GM12878 (cell line): ENCODE results near the gene TET3. TPM values are rescaled to one million over a fixed set of nuclear protein-coding genes. Genes with fewer than 3 reads are reported as not detected.
A peak's percentile ranks its signal among the peaks of the same experiment; 100 is the strongest.

Experiments
- ATAC-seq: fragments of 200-7000 bp; cut with Tn5 transposase; 3 replicates; pipeline ENCODE4 v1.9.1; 2020; ENCODE audit warnings: mild to moderate bottlenecking, moderate library complexity
- BruUV-seq: library from RNA; stranded (reverse); fragments of 400-500 nt; replicated peaks from 2 replicates; lab custom pipeline; 2021; lab: Mats Ljungman, UMichigan
- CTCF ChIA-PET: fragments of 300-600 bp; sonication (Branson Sonifier 250); formaldehyde crosslinking; extraction: SDS; loops from one replicate; lab custom pipeline; 2021; ENCODE audit warnings: inconsistent platforms; lab: Yijun Ruan, JAX
- POLR2A ChIA-PET: fragments of 350-600 bp; formaldehyde crosslinking; extraction: SDS; loops from one replicate; lab custom pipeline; 2021; ENCODE audit warnings: inconsistent platforms; lab: Charles Lee
- RAD21 ChIA-PET: fragments of 300-600 bp; sonication (Branson Sonifier 250); formaldehyde crosslinking; loops from one replicate; lab custom pipeline; 2023; ENCODE audit warnings: antibody characterized with exemption; ENCODE audit not compliant: unreplicated experiment; lab: Charles Lee
- SMC1A ChIA-PET: fragments of 300-600 bp; sonication (Branson Sonifier 250); formaldehyde crosslinking; loops from one replicate; lab custom pipeline; 2023; ENCODE audit not compliant: unreplicated experiment, uncharacterized antibody; lab: Charles Lee
- DNase-seq: peaks from one replicate; pipeline ENCODE4 v3.0.0-alpha.2; 2011; ENCODE audit warnings: low read depth, low spot score
- FAIRE-seq: peaks from 3 replicates; lab custom pipeline; 2011; peaks lifted over from hg19 to GRCh38; lab: Jason Lieb, UNC
- H2AFZ ChIP-seq: 2 replicates; pipeline ENCODE4 v1.6.0; 2011; ENCODE audit warnings: low read depth, low read length, control low read depth; ENCODE audit not compliant: control insufficient read depth
- H3K27ac ChIP-seq: 2 replicates; pipeline ENCODE4 v1.5.1; 2011; ENCODE audit warnings: control low read depth; ENCODE audit not compliant: control insufficient read depth, insufficient read depth
- H3K27me3 ChIP-seq, 2 experiments: replicated peaks in 1 of 2; 2 replicates each; pipeline versions ENCODE4 v1.6.0 to v1.6.1; 2011; ENCODE audit warnings: low read length in 1 of 2; ENCODE audit not compliant: control insufficient read depth in 2 of 2, insufficient read depth in 2 of 2
- H3K36me3 ChIP-seq, 2 experiments: 2 replicates each; pipeline ENCODE4 v1.5.1; 2011; ENCODE audit warnings: low read length in 1 of 2; ENCODE audit not compliant: control insufficient read depth in 2 of 2, insufficient read depth in 2 of 2
- H3K4me1 ChIP-seq: 2 replicates; pipeline ENCODE4 v1.6.1; 2011; ENCODE audit warnings: mild to moderate bottlenecking, low read length, moderate library complexity, mixed read lengths; ENCODE audit not compliant: control insufficient read depth, insufficient read depth
- H3K4me2 ChIP-seq: 2 replicates; pipeline ENCODE4 v1.6.0; 2011; ENCODE audit warnings: control low read depth; ENCODE audit not compliant: control insufficient read depth, insufficient read depth
- H3K4me3 ChIP-seq: fragments of 200-600 bp; sonication (generic); 2 replicates; pipeline ENCODE4 v1.5.1; 2016
- H3K79me2 ChIP-seq: 2 replicates; pipeline ENCODE4 v1.6.0; 2011; ENCODE audit warnings: low read length; ENCODE audit not compliant: control insufficient read depth, insufficient read depth
- H3K9ac ChIP-seq: 2 replicates; pipeline ENCODE4 v1.8.0; 2011; ENCODE audit warnings: low read length, control low read depth, mixed read lengths; ENCODE audit not compliant: control insufficient read depth, insufficient read depth
- H3K9me3 ChIP-seq: replicated peaks from 3 replicates; pipeline ENCODE4 v1.5.1; 2011; ENCODE audit warnings: mild to moderate bottlenecking, low read length; ENCODE audit not compliant: control insufficient read depth, insufficient read depth
- H4K20me1 ChIP-seq: 2 replicates; pipeline ENCODE4 v1.6.0; 2011; ENCODE audit not compliant: control insufficient read depth, insufficient read depth
- MTA2 ChIP-seq: fragments of 450-650 bp; IDR thresholded peaks from 2 replicates; pipeline ENCODE4 v1.6.1; 2016; ENCODE audit warnings: low read depth, mild to moderate bottlenecking, moderate library complexity
- NR2C1 ChIP-seq: fragments of 450-650 bp; IDR thresholded peaks from 2 replicates; pipeline ENCODE4 v1.6.1; 2017; ENCODE audit warnings: antibody characterized with exemption, mild to moderate bottlenecking, moderate library complexity
- NR2F1 ChIP-seq: fragments of 450-650 bp; conservative IDR thresholded peaks from 2 replicates; pipeline ENCODE4 v1.6.1; 2017; ENCODE audit warnings: mild to moderate bottlenecking
- NRF1 ChIP-seq: conservative IDR thresholded peaks from 2 replicates; pipeline ENCODE4 v1.6.1; 2011; ENCODE audit warnings: mild to moderate bottlenecking, low read depth, low read length, improper control_type of control experiment
- POLR2AphosphoS2 ChIP-seq: IDR thresholded peaks from 2 replicates; pipeline ENCODE4 v1.6.1; 2011; ENCODE audit warnings: low read depth, mild to moderate bottlenecking, low read length, improper control_type of control experiment, moderate library complexity
- SP1 ChIP-seq: IDR thresholded peaks from one replicate; pipeline ENCODE4 v1.6.1; 2011; ENCODE audit warnings: low read depth, low read length
- WGBS: methylation state at CpG from one replicate; pipeline ENCODE4 v1.1.6; 2016; ENCODE audit warnings: low lambda C conversion rate; ENCODE audit not compliant: insufficient replicate concordance, insufficient coverage; ENCODE audit errors: missing lambda C conversion rate; 5-methylcytosine and 5-hydroxymethylcytosine counted together
- in situ Hi-C: fragments of 300-500 bp; cut with MboI; formaldehyde crosslinking; loops from 9 replicates; pipeline ENCODE4 v1.14.3; 2018; ENCODE audit warnings: mixed read lengths
- intact Hi-C: fragments of 100-400 bp; cut with micrococcal nuclease; formaldehyde crosslinking; loops from one replicate; pipeline ENCODE4 v1.14.2; 2022; ENCODE audit not compliant: unreplicated experiment
- polyA plus RNA-seq, 11 experiments: library from polyadenylated mRNA; depleted of rRNA in 4 of 11; unstranded in 6 of 11; stranded (reverse) in 5 of 11; fragments of >200 nt; fragmentation: Nextera tagmentation in 4 of 11; fragmentation: Illumina TruSeq in 1 of 11; extraction: Ambion mirVana in 4 of 11; extraction: Trizol in 1 of 11; gene quantifications; 1 replicate in 1 of 11; 2 replicates in 10 of 11; pipeline versions ENCODE4 v1.2.1 to v1.2.3, GENCODE V29; 2011 to 2016; ENCODE audit warnings: inconsistent platforms in 2 of 11, missing spikeins in 2 of 11, low read depth in 1 of 11
- total RNA-seq, 4 experiments: library from RNA; depleted of rRNA in 3 of 4; stranded (reverse); fragments of >200 nt in 3 of 4; fragmentation: Illumina TruSeq in 1 of 4; extraction: Trizol in 1 of 4; gene quantifications; 2 replicates each; pipeline versions ENCODE4 v1.2.1 to v1.2.3, GENCODE V29; 2013 to 2021
- TF ChIP-seq, protein P1 (sequence below): fragments of 450-650 bp; formaldehyde crosslinking; IDR thresholded peaks from 2 replicates; pipeline ENCODE4 v1.4.0; 2022; ENCODE audit warnings: mild to moderate bottlenecking, moderate library complexity
- TF ChIP-seq, protein P2 (sequence below): IDR thresholded peaks from 2 replicates; pipeline ENCODE4 v1.6.1; 2012; ENCODE audit warnings: low read length, inconsistent platforms

The TET3 gene
- total and polyA plus RNA-seq, 10 of the 15 experiments (the other 5 are each of a cell fraction or from before 2014, with no cell fraction given), result 0.77 to 25.9 (median 8.5) TPM

DNA sequence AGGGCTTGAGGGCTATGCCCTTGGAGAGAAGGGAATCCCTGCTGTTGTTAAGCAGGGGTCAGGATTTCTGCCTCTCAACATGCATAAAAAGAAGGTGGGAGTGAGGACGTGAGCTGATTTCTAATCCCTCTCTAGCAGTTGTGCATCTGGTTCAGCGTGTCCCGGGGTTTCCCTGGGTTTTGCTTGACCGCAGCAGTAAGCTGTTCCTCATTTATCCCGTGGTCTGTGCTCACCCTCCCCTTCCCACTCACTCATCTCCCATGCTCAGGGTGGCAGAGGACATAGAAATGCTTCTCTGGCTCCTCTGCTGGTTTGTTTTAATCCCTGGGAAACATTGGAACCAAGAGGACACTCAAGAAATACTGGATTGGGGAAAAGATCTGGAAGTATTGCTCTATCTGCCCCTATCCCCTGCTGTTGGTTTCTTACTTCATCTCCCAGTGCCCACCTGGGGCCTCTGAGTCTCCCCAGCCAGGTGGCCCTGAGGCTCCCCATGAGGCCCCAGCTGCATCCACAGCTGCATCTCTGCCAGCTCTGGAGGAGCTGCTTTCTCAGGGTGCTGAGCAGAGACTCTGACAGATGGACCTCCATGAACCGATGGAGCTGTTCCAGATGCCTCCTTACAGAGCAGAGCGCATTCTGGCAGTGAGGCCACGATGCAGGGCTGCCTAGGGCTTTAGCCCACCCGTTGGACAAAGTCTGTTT is 36.1 kb downstream of the TET3 start (continued):
- no peak for TF ChIP-seq NR2F1
- no peak for TF ChIP-seq MTA2
- TF ChIP-seq, protein P1, sequence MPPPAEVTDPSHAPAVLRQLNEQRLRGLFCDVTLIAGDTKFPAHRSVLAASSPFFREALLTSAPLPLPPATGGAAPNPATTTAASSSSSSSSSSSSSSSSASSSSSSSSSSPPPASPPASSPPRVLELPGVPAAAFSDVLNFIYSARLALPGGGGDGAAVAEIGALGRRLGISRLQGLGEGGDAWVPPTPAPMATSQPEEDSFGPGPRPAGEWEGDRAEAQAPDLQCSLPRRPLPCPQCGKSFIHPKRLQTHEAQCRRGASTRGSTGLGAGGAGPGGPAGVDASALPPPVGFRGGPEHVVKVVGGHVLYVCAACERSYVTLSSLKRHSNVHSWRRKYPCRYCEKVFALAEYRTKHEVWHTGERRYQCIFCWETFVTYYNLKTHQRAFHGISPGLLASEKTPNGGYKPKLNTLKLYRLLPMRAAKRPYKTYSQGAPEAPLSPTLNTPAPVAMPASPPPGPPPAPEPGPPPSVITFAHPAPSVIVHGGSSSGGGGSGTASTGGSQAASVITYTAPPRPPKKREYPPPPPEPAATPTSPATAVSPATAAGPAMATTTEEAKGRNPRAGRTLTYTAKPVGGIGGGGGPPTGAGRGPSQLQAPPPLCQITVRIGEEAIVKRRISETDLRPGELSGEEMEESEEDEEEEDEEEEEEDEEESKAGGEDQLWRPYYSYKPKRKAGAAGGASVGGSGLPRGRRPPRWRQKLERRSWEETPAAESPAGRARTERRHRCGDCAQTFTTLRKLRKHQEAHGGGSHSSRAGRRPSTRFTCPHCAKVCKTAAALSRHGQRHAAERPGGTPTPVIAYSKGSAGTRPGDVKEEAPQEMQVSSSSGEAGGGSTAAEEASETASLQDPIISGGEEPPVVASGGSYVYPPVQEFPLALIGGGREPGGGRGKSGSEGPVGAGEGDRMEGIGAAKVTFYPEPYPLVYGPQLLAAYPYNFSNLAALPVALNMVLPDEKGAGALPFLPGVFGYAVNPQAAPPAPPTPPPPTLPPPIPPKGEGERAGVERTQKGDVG, result no peak
- no peak for TF ChIP-seq POLR2AphosphoS2
- TF ChIP-seq NR2C1, result no peak
- TF ChIP-seq SP1, result no peak

DNA sequence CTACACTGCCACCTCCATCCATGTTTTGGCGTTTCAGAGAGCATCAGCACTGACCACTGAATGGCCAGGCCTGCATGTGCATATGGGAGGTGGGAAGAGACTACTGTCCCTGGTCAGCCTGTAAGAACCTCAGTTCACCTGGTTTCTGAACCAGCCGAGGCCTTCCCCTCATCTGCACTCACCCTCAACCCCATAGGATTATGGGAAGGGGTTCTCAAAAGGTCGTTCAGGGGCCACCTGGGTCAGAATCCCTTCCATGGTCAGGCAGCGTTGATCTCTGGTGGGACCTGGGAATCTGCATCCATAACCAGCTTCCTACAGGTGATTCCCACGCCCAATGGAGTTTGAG is 36.7 kb downstream of the TET3 start:
- no peaks in the 10 kb centered on the region for H3K27me3 ChIP-seq
- 0 out of 2 replicates have a peak overlapping the region, but pooled peaks have one; percentile 19 for H3K9ac ChIP-seq
- intact Hi-C loops, result no loop called here
- ChIA-PET POLR2A (interaction anchor here (1.4 to 5.7 kb wide), 2 partner anchors 9 to 15 kb away, joined by 3 to 68 read pairs; no protein-coding TSS in a partner anchor), CTCF (interaction anchor here (0.9 to 2.6 kb wide), 4 partner anchors 11 to 198 kb away, joined by 3 to 12 read pairs (median 4); no protein-coding TSS in a partner anchor), SMC1A (interaction anchor here (0.9 to 5.7 kb wide), 8 partner anchors 10 to 200 kb away, joined by 3 to 94 read pairs (median 3); no protein-coding TSS in a partner anchor), RAD21 (interaction anchor here (1.5 to 3.0 kb wide), 3 partner anchors 10 to 157 kb away, joined by 4 to 20 read pairs (median 12); partner anchors contain the start of gene MOB1A)
- H2AFZ ChIP-seq, result no peak overlapping the region
- no peaks in the 10 kb centered on the region for H3K9me3 ChIP-seq
- no peak overlapping the region for H3K4me3 ChIP-seq
- 64% methylated on average over 5 of the region's 5 CpGs for WGBS
- peak overlapping the region; percentile 76 for H3K27ac ChIP-seq
- ATAC-seq, result no peak
- H3K79me2 ChIP-seq, result peaks cover 89% of the 10 kb centered on the region
- peaks cover 3 to 5% of the 10 kb centered on the region in 2 experiments; a peak in 2 of 4 replicates for H3K36me3 ChIP-seq
- no peak for FAIRE-seq
- peak overlapping the region; percentile 73 for H3K4me2 ChIP-seq
- in situ Hi-C loops, result no loop called here
- no peaks in the 10 kb centered on the region for H4K20me1 ChIP-seq
- no peak for DNase-seq
- TF ChIP-seq NRF1, result no peak
- TF ChIP-seq, protein P2, sequence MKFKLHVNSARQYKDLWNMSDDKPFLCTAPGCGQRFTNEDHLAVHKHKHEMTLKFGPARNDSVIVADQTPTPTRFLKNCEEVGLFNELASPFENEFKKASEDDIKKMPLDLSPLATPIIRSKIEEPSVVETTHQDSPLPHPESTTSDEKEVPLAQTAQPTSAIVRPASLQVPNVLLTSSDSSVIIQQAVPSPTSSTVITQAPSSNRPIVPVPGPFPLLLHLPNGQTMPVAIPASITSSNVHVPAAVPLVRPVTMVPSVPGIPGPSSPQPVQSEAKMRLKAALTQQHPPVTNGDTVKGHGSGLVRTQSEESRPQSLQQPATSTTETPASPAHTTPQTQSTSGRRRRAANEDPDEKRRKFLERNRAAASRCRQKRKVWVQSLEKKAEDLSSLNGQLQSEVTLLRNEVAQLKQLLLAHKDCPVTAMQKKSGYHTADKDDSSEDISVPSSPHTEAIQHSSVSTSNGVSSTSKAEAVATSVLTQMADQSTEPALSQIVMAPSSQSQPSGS, result no peak
- no peak for TF ChIP-seq SP1
- no TSS peak for BruUV-seq
- H3K4me1 ChIP-seq, result peaks cover 32% of the 10 kb centered on the region
